ENCODE data around the gene NES. TPM values are rescaled to one million over a fixed set of nuclear protein-coding genes. Genes with fewer than 3 reads are reported as not detected.

Gene NES
- total RNA-seq, 1 experiment from 2014 or later = 8.4 TPM

GRCh38 chr1:156711011-156711817 is 34.0 kb upstream of the NES start:
- DNase-seq (ENCODE audit: low read depth, low spot score) = no peak
- intact Hi-C loops (cut with micrococcal nuclease) = no loop called here
- ChIA-PET POLR2A (interaction anchor here (0.9 to 3.6 kb wide), 6 partner anchors 11 to 50 kb away, joined by 3 to 22 read pairs (median 4); partner anchors contain the start of genes ISG20L2, METTL25B and MRPL24), RAD21 (ENCODE audit: low non-redundant PET in 1 of 2, low total read pairs in 2 of 2, uncharacterized antibody in 2 of 2, unreplicated experiment in 2 of 2) (interaction anchor here (1.3 to 3.8 kb wide), 2 partner anchors 15 to 22 kb away, joined by 4 to 11 read pairs (median 7); no protein-coding TSS in a partner anchor), CTCF (interaction anchor here (1.5 to 14.7 kb wide), 4 partner anchors 11 to 84 kb away, joined by 5 to 310 read pairs (median 32); partner anchors contain the start of genes ISG20L2 and METTL25B)
- BruUV-seq (replicated peaks) = no TSS peak
- no peaks in the 10 kb centered on the region for H3K9me2 ChIP-seq (ENCODE audit: insufficient read depth)
- no peak overlapping the region for H2AFZ ChIP-seq (ENCODE audit: low read depth, low read length, poor library complexity, severe bottlenecking)
- no peaks in the 10 kb centered on the region for H3K36me3 ChIP-seq (ENCODE audit: control insufficient read depth in 1 of 2, insufficient read depth in 2 of 2, low read length in 2 of 2)
- peaks cover 88 to 90% of the 10 kb centered on the region in 2 experiments for H3K4me1 ChIP-seq (ENCODE audit: control insufficient read depth in 1 of 2, insufficient read depth in 2 of 2, low read length in 2 of 2)
- H3K79me2 ChIP-seq (ENCODE audit: insufficient read depth, low read length) = no peaks in the 10 kb centered on the region
- no peak for ATAC-seq
- peak overlapping the region; percentile 85 for H3K4me2 ChIP-seq (ENCODE audit: low read length)
- H3K9me3 ChIP-seq (ENCODE audit: control insufficient read depth in 1 of 2, insufficient read depth in 1 of 2, low read depth in 1 of 2, low read length in 2 of 2) = no peaks in the 10 kb centered on the region
- no peaks in the 10 kb centered on the region for H4K20me1 ChIP-seq (ENCODE audit: insufficient read depth)
- H3K27me3 ChIP-seq (ENCODE audit: insufficient read depth, low read length) = no peaks in the 10 kb centered on the region
- no peak for TF ChIP-seq MAX (IDR thresholded peaks at IDR 0.05)
- TF ChIP-seq FOSL1 (IDR thresholded peaks at IDR 0.05; ENCODE audit: low read depth) = no peak
- TF ChIP-seq POLR2AphosphoS5 (IDR thresholded peaks at IDR 0.05; ENCODE audit: low read depth, low read length) = no peak
- TF ChIP-seq SP1 (IDR thresholded peaks at IDR 0.05; ENCODE audit: low read depth) = no peak
- no peak for TF ChIP-seq YY1 (IDR thresholded peaks at IDR 0.05; ENCODE audit: extremely low read depth, insufficient replicate concordance, low read depth, low read length)
- TF ChIP-seq CBX3 (IDR thresholded peaks at IDR 0.05; ENCODE audit: low read depth) = no peak
- no peak for TF ChIP-seq ZNF274 (IDR thresholded peaks at IDR 0.05; ENCODE audit: low read depth, low read length)
- no peak for TF ChIP-seq RAD21 (IDR thresholded peaks at IDR 0.05; ENCODE audit: low read depth)
- 0 out of 2 replicates have a peak overlapping the region, but pooled peaks have one; percentile 66 for H3K27ac ChIP-seq (ENCODE audit: low read depth, low read length)
- H3K4me3 ChIP-seq (replicated peaks in 1 of 2; ENCODE audit: low read depth in 1 of 2, low read length in 2 of 2) = no peak overlapping the region
- peak overlapping the region; percentile 37 for H3K9ac ChIP-seq (ENCODE audit: low read length)
